Progenitor cell of endocrine pancreas (in vitro differentiated cells): Measurements from ENCODE around the gene FNBP1. TPM values are rescaled to one million over a fixed set of nuclear protein-coding genes. Genes with fewer than 3 reads are reported as not detected.

Source experiments
- DNase-seq: peaks from one replicate; pipeline ENCODE4 v3.0.0; 2021; ENCODE audit warnings: low spot score; ENCODE audit not compliant: unreplicated experiment
- H3K27ac Mint-ChIP-seq: 2 replicates; pipeline ENCODE4 v1.8.0; 2021; ENCODE audit warnings: mild to moderate bottlenecking, moderate library complexity, mixed read lengths
- H3K27me3 Mint-ChIP-seq: 2 replicates; pipeline ENCODE4 v1.8.0; 2021; ENCODE audit warnings: mixed read lengths
- H3K36me3 Mint-ChIP-seq: 2 replicates; pipeline ENCODE4 v1.8.0; 2022; ENCODE audit warnings: mixed read lengths; ENCODE audit not compliant: insufficient read depth
- H3K4me1 Mint-ChIP-seq: 2 replicates; pipeline ENCODE4 v1.8.0; 2021; ENCODE audit warnings: low read depth, mixed read lengths
- H3K4me3 Mint-ChIP-seq: 2 replicates; pipeline ENCODE4 v1.8.0; 2021; ENCODE audit warnings: low read depth, mild to moderate bottlenecking, moderate library complexity, mixed read lengths
- H3K9me3 Mint-ChIP-seq: 2 replicates; pipeline ENCODE4 v1.8.0; 2021; ENCODE audit warnings: low read depth, mixed read lengths
- CTCF ChIP-seq: fragments of 200-600 bp; sonication (generic); IDR thresholded peaks from one replicate; pipeline ENCODE4 v1.5.0; 2021; ENCODE audit warnings: antibody characterized with exemption, mild to moderate bottlenecking; ENCODE audit not compliant: unreplicated experiment
- total RNA-seq: library from RNA; stranded (reverse); gene quantifications from 2 replicates; pipeline ENCODE4 v1.2.1, GENCODE V29; 2021

The FNBP1 gene
- total RNA-seq, 1 donor from 2014 or later = 44.1 TPM

DNA sequence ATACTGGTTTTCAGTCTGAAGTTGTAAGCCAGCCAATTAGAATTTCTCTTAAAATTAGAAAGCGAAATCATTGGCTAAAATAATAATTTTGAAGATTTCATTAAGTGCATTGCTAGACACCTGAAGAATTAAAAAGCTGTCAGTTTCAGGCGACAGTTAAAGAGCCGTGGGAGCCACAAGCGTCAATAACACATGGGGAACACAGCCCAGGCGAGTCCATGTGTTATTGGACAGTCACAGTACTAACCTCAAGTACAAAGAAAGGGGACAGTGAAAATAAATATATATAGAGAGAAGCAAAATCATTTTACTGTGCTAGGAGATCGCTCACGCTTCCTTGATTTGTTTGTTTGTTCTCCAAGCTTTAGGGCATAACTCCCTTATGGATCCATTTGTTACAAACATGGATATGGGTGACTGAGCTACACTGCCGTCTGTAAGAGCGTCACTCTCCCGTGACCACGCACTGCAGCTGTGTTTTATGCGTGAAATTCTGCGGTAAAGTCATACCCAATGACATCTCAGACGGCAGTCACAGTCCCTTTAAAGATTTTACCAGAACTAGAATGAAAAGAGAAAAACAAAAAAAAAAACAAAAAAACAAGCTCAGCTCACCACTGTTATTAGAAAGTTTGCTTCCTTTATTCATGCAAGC lies 124.6 kb downstream of the FNBP1 start:
- Mint-ChIP-seq H3K27me3 (no peaks in the 10 kb centered on the region), H3K9me3 (no peaks in the 10 kb centered on the region), H3K4me3 (no peak overlapping the region), H3K27ac (no peak overlapping the region), H3K4me1 (no peaks in the 10 kb centered on the region), H3K36me3 (peaks cover 5% of the 10 kb centered on the region)
- no peak for DNase-seq
- no peak for TF ChIP-seq CTCF

GRCh38 chr9:129916707-129917106 lies 126.3 kb downstream of the FNBP1 start:
- Mint-ChIP-seq H3K27me3 (no peaks in the 10 kb centered on the region), H3K4me3 (no peak overlapping the region), H3K27ac (no peak overlapping the region), H3K4me1 (peaks cover 2% of the 10 kb centered on the region), H3K9me3 (no peaks in the 10 kb centered on the region), H3K36me3 (peaks cover 3% of the 10 kb centered on the region)
- TF ChIP-seq CTCF = no peak
- DNase-seq = no peak

- TF ChIP-seq CTCF = no peak
- no peak overlapping the region for H3K27ac Mint-ChIP-seq
- no peaks in the 10 kb centered on the region for H3K9me3 Mint-ChIP-seq
- no peak for DNase-seq
- H3K4me1 Mint-ChIP-seq = peaks cover 2% of the 10 kb centered on the region
- H3K36me3 Mint-ChIP-seq = peaks cover 3% of the 10 kb centered on the region
- H3K4me3 Mint-ChIP-seq = no peak overlapping the region
- no peaks in the 10 kb centered on the region for H3K27me3 Mint-ChIP-seq
Measured at GRCh38 chr9:129914051-129914450, 128.9 kb downstream of the FNBP1 start.

DNA sequence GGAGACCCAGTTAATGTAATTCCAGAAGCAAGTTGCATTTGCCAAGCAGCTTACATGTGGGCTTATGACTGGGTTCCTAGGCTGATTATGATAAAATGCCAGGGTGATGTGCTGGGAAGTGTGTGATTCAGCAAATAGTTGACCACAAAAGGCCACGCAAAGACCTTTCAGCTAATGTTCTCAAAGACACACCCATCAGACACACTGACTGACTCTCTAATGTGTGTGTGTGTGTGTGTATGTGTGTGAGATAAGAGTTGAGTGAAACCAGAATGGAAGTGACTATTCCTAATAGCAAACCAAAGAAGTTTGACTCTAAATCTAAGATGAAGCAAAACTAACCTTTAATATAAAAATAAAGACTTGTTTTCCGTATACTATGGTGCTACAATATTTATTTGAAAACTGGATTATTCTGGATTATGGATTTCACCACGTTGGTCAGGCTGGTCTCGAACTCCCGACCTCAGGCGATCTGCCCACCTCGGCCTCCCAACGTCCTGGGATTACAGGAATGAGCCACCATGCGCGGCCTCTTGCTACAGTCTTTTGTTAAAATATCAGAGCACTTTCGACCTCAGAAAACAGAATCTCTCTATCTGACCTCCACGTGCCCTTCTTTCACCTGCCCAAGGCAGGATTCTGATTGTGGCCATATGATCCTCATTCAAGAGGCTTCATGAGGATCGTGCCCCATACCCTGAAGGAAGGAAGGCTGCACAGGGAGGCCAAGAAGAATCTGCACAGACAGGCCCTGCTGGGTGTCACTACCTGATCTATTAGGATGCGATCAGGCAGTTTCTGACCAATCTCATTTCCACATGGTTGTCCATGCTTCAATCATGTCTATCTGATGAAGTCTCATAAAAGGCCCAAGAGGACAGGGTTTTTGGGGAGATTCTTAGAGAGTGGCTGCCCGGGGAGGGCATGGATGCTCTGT lies 132.1 kb downstream of the FNBP1 start:
- H3K27me3 Mint-ChIP-seq = no peaks in the 10 kb centered on the region
- no peak for DNase-seq
- H3K9me3 Mint-ChIP-seq = no peaks in the 10 kb centered on the region
- peaks cover 14% of the 10 kb centered on the region for H3K36me3 Mint-ChIP-seq
- peak overlapping the region; percentile 62 for H3K27ac Mint-ChIP-seq
- TF ChIP-seq CTCF = no peak
- peaks cover 2% of the 10 kb centered on the region for H3K4me1 Mint-ChIP-seq
- H3K4me3 Mint-ChIP-seq = no peak overlapping the region

DNA sequence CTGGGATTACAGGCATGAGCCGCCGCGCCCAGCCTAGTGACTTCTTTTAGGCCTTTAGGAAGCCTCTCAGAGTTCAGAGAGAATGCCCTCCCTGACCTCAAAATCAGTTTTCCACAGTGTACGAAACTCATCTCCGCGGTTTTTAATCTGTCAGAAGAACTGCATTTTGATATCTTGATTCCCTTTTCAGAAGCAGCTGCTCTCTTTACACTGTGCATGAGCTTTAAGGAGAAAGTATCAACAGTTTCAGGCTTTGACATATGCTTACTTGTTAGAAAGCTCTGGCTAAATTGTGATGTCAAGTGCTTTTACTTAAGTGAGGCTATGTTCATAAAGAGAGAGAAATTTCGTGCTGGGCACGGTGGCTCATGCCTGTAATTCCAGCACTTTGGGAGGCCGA lies 133.1 kb downstream of the FNBP1 start:
- no peak for TF ChIP-seq CTCF
- Mint-ChIP-seq H3K9me3 (no peaks in the 10 kb centered on the region), H3K27me3 (no peaks in the 10 kb centered on the region), H3K36me3 (peaks cover 18% of the 10 kb centered on the region), H3K4me1 (peaks cover 2% of the 10 kb centered on the region), H3K27ac (no peak overlapping the region), H3K4me3 (no peak overlapping the region)
- no peak for DNase-seq
